NCI-H774 (cell line): ENCODE results near the gene ZNF837.
"Not testable (repeated sequence)": the region's sequence is repeated elsewhere in the genome, so short reads cannot be mapped to it uniquely, and the experiment has no call there.

Experiments used
- DNase-seq: peaks from one replicate; lab custom pipeline; 2025; lab: John Stamatoyannopoulos, UW

Gene ZNF837

GRCh38 chr19:58380662-58381459 lies at the start of gene ZNF837:
Gene ZNF837 (minus strand): TSS chr19:58381030. CDS start chr19:58369332, 11,698 bp downstream.
- peak; percentile 99 for DNase-seq

- no peak for DNase-seq
Observed at GRCh38 chr19:58429745-58430144, 48.9 kb upstream of the ZNF837 start.

DNA sequence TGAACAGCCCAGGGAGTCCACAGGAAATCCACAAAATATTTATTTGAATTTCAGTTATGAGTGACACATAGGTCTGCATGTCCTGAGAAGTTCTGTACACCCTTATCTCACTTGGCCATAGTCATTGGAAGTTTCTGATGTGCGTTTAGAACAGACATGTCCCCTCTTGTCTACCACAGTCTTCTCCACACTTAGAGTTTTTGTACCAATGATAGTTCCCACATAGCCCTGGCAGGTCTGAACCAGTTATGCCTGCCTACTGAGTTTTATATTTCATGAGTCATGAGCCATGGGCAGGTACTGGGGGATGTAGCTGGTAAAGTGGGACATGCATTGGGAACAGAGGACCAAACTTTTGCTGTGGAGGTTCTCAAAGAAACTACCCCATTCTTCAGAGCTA lies 47.8 kb upstream of the ZNF837 start:
- DNase-seq: no peak

- no peak for DNase-seq
Observed at GRCh38 chr19:58417071-58417470, 36.2 kb upstream of the ZNF837 start.

DNA sequence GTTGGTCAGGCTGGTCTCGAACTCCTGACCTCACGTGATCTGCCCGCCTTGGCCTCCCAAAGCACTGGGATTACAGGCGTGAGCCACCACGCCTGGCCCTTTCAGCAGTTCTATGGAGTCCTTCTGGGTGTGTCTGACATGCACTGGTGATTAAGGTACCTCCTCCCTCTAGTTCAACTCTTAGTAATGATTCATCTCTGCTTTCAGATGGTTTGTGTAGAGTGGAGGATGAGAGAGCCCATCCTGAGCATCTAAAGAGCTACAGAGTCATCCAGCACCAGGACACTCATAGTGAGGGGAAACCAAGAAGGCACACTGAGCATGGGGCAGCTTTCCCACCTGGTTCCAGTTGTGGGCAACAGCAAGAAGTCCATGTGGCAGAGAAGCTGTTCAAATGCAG lies 35.8 kb upstream of the ZNF837 start:
- DNase-seq: no peak

DNA sequence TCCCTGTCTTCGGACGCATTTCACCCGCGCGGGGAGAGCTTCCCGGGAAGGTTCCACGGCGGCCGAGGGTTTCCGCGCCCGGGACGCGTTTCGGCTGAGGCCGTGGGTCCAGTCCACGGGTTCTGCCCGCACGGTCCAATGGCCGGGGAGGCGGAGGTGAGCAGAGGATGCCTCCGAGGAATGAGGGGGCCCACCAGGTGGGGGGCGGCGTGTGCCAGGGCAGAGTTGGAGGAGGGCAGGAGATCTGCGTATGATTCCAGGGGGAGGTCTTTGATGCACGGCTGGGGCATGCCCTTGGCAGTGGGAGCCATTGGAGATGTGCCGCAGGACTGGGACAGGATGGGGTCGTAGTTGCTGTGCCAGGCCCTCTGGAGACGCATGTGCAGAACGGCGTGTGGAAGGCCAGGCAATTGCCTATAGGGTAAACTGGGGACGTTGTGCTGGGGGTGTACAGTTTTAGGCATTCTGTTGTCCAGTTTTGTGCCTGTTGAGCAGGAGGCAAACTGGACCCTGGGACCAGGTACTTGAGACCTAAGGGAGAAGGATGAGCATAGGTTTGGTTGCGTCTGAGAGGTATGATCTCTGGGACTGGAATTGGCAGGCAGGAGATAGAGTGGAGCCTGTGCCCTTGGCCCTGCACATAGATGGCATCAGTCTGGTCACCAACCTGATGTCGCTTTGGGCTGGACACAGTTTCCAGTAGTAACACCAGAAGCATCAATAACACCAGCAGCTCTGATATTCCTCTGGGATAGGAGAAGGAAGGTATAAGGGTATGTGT lies 28.4 kb upstream of the ZNF837 start:
- DNase-seq: no peak

DNA sequence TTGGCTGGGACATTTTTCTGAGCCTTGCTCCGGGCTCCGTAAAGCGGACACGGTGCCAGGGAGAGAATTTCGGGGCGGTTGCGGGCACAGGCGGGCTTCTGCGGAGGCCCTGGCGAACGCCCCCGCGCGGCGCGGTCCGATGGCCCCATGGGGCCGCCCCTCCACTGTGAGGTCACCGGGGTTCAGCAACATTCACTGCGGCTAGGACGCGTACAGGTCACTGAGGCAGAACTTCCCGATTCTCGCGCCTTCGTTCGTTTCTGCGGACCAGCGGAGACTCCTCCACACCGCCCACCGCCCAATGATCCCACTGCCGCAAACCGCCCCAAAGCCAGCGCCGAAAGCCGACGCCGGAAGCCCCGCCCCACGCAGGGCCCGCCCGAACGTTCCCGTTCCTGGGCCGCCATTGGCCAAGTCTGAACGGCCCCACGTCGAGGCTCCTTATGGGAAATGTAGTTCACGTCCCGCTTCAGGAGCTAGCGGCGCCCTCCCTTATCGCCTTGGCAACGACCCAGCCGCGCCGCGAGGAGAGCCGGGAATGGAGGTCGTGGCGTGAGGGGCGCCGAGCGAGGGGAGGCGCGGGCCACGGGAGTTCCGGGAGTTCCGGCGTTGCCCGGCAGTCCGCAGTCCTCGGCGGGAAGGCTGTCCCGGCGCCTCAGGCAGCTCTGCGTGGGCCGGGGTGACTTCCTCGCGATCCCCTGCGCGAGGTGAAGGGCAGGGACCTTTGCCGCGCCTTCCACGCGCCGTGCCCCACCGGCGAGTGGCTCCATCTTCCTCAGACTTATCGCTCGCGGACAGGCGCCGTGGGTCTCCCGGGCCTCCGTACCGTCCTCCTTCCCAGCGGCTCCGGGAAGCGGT lies 27.6 kb upstream of the ZNF837 start, which contains the start of gene ZNF584:
Gene ZNF584 (plus strand): TSS at position 498 of the 858 bp plus-strand sequence. CDS start 499 bp downstream, outside the sequence.
- DNase-seq: peak; percentile 95

- no peak for DNase-seq
Observed at GRCh38 chr19:58407658-58408151, 26.9 kb upstream of the ZNF837 start.

- no peak for DNase-seq
Observed at GRCh38 chr19:58406818-58407657, 26.2 kb upstream of the ZNF837 start.

GRCh38 chr19:58403920-58404478 lies 23.2 kb upstream of the ZNF837 start:
- DNase-seq: not testable (repeated sequence)

GRCh38 chr19:58401840-58402421 lies 21.1 kb upstream of the ZNF837 start:
- no peak for DNase-seq

DNA sequence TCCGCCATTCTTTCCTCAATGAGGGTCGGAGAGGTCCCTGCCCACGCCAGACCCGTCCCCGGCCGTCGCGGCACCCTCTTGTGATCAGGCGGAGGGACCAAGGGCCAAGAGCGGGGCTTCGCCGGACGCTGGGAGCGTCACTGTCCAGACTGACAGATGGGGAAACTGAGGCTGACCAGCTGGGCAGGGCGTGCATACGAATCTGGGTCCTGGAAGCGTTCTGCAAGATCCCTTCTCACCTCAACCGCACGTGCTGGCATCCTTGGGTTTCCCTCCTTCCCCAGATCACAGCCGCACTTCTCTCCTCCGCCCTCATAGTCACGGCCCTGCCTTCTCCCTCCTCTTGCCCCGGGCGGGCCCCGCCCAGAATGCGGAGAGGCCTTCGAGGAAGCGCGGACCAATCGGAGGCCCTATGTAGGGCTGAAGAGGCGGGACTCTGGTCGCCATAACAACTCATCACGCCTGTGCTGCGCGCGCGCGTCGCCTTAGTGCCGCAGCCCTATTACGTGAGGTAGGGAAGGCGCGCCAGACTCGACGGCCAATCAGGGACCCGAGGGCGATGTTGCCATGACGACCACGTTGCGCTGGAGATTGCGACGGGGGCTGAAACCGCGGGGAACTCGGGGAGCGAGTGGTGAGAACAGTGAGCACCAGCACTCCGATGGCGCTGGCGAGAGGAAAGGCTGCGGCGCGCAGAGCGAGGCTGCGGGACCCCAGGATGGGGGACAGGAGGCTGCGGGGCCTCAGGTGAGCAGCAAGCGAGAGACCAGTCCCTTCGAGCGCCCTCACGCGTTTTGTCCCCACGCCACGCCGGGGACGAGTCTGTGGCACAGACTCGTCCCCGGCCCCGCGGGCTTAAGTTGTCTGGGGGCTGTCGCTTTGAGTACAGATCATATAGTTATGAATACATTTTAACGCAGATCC lies 20.3 kb upstream of the ZNF837 start:
- peak; percentile 99 for DNase-seq

GRCh38 chr19:58400316-58400915 lies 19.6 kb upstream of the ZNF837 start:
- peak; percentile 29 for DNase-seq

DNA sequence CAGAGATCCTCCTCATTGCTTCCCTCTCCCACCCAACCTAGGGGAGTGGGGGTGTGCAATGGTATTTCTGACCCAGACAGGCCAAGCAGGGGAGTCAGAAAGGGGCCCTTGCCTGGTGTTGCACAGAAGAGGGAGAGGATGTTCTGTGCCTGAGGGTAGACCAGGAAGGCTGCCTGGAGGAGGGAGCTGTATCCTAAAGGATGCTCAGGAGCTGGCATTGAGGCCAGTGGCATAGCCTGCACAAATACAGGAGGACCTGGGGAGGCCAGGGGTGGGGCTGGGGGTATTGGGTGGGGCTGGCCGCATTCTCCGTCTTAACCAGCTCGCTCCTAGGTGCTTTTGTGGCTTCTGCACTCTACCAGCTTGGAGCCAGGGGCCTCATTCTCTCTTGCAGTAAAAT lies 19.1 kb upstream of the ZNF837 start:
- DNase-seq: no peak

- DNase-seq: no peak
Observed at GRCh38 chr19:58398545-58398944, 17.7 kb upstream of the ZNF837 start.

DNA sequence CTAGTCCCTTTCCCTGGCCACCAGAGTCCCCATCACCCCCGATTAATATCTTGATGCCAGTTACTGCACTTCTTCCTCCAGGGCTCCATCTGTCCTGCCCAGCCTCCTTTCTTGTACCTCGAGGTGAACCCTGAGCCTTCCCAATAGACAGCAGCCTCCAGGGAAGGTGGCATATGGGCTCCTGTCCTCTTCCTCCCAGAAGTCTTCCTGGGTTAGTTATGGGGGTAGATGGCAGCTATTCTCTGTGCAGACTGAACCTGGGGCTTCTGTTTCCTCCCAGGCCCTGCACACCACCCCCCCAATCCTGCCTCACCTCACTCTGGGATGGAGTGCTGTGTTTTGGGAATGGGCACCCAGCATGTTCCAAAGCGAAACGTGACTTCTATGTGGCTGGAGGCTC lies 17.3 kb upstream of the ZNF837 start:
- no peak for DNase-seq

DNA sequence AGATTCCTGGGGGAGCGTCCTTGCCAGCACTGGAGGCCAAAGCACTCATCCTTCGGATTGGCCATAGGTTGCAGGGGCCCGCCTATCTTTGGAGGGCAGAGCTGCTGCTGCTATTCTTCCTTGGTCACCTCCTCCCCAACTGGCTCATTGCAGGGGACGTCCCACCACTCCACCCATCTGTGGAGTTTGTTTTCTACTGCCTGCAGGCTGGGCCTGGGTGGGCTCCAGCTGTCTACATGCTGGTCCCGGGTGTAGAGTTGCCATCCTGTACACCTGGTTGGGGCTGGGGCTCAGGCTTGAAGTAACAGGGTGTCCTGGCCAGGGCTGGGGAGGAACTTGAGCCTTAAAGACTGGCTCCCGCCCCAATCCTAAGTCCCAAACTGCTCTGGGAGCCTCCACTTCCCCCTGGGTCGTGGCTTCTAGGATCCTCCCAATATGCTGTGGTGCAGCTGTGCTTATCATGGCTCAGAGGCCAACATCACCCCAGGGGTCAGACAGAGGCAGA lies 16.8 kb upstream of the ZNF837 start:
- no peak for DNase-seq

- no peak for DNase-seq
Observed at GRCh38 chr19:58396691-58397532, 16.1 kb upstream of the ZNF837 start.
